ENCODE measurements around the gene ROGDI. TPM values are rescaled to one million over a fixed set of nuclear protein-coding genes. Genes with fewer than 3 reads are reported as not detected.

Gene ROGDI
- total RNA-seq, 3 donors from 2014 or later (not counting 1 experiment from before 2014, with no cell fraction given) = 6.6 to 15.5 (median 7.5) TPM

- H3K36me3 ChIP-seq (ENCODE audit: control insufficient read depth, insufficient read depth, low read length) = no peaks in the 10 kb centered on the region
- DNase-seq (no peak), ATAC-seq (no peak)
- no peaks in the 10 kb centered on the region for H3K9me3 ChIP-seq (ENCODE audit: control insufficient read depth, insufficient read depth, low read length)
- Mint-ChIP-seq H3K4me1 (no peaks in the 10 kb centered on the region), H3K27me3 (ENCODE audit: low read depth in 2 of 2) (no peaks in the 10 kb centered on the region), H3K27ac (no peak overlapping the region), H3K36me3 (no peaks in the 10 kb centered on the region), H3K4me3 (no peak overlapping the region), H3K9me3 (no peaks in the 10 kb centered on the region)
- 84% methylated on average over 12 of the region's 13 CpGs for WGBS (ENCODE audit: insufficient coverage)
- no peak overlapping the region for H3K4me3 ChIP-seq (ENCODE audit: low read length)
- H3K4me1 ChIP-seq (ENCODE audit: control insufficient read depth, insufficient read depth, low read length) = no peaks in the 10 kb centered on the region
- H3K27ac ChIP-seq (ENCODE audit: low read length) = no peak overlapping the region
- intact Hi-C loops (cut with micrococcal nuclease) = no loop called here
- H3K27me3 ChIP-seq (ENCODE audit: control insufficient read depth, insufficient read depth, low read length) = no peaks in the 10 kb centered on the region
- TF ChIP-seq, protein P1, sequence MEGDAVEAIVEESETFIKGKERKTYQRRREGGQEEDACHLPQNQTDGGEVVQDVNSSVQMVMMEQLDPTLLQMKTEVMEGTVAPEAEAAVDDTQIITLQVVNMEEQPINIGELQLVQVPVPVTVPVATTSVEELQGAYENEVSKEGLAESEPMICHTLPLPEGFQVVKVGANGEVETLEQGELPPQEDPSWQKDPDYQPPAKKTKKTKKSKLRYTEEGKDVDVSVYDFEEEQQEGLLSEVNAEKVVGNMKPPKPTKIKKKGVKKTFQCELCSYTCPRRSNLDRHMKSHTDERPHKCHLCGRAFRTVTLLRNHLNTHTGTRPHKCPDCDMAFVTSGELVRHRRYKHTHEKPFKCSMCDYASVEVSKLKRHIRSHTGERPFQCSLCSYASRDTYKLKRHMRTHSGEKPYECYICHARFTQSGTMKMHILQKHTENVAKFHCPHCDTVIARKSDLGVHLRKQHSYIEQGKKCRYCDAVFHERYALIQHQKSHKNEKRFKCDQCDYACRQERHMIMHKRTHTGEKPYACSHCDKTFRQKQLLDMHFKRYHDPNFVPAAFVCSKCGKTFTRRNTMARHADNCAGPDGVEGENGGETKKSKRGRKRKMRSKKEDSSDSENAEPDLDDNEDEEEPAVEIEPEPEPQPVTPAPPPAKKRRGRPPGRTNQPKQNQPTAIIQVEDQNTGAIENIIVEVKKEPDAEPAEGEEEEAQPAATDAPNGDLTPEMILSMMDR (IDR thresholded peaks at IDR 0.05) = no peak
Observed at GRCh38 chr16:4775005-4775404, 27.4 kb downstream of the ROGDI start.

GRCh38 chr16:4772351-4772750, 30.1 kb downstream of the ROGDI start:
- Histone ChIP-seq H3K27me3 (ENCODE audit: control insufficient read depth, insufficient read depth, low read length) (no peaks in the 10 kb centered on the region), H3K4me3 (ENCODE audit: low read length) (no peak overlapping the region), H3K9me3 (ENCODE audit: control insufficient read depth, insufficient read depth, low read length) (no peaks in the 10 kb centered on the region), H3K36me3 (ENCODE audit: control insufficient read depth, insufficient read depth, low read length) (no peaks in the 10 kb centered on the region), H3K4me1 (ENCODE audit: control insufficient read depth, insufficient read depth, low read length) (peaks cover 18% of the 10 kb centered on the region), H3K27ac (ENCODE audit: low read length) (no peak overlapping the region)
- H3K4me1 Mint-ChIP-seq = peaks cover 16 to 19% of the 10 kb centered on the region in 2 donors
- intact Hi-C loops (cut with micrococcal nuclease) = no loop called here
- TF ChIP-seq, protein P1 (IDR thresholded peaks at IDR 0.05) = no peak
- ATAC-seq (no peak), DNase-seq (no peak)
- 90% methylated on average over 5 of the region's 5 CpGs for WGBS (ENCODE audit: insufficient coverage)
- H3K27ac Mint-ChIP-seq = no peak overlapping the region
- no peaks in the 10 kb centered on the region for H3K9me3 Mint-ChIP-seq
- H3K36me3 Mint-ChIP-seq = no peaks in the 10 kb centered on the region
- H3K4me3 Mint-ChIP-seq = no peak overlapping the region
- no peaks in the 10 kb centered on the region for H3K27me3 Mint-ChIP-seq (ENCODE audit: low read depth in 2 of 2)

- H3K27ac Mint-ChIP-seq = no peak overlapping the region
- no peak overlapping the region for H3K4me3 ChIP-seq (ENCODE audit: low read length)
- no peaks in the 10 kb centered on the region for H3K9me3 Mint-ChIP-seq
- no peaks in the 10 kb centered on the region for H3K27me3 Mint-ChIP-seq (ENCODE audit: low read depth in 2 of 2)
- intact Hi-C loops (cut with micrococcal nuclease) = no loop called here
- H3K36me3 Mint-ChIP-seq = no peaks in the 10 kb centered on the region
- no peak for ATAC-seq
- no peaks in the 10 kb centered on the region for H3K9me3 ChIP-seq (ENCODE audit: control insufficient read depth, insufficient read depth, low read length)
- DNase-seq = peak in 1 of 2 donors; percentile 19
- no peaks in the 10 kb centered on the region for H3K36me3 ChIP-seq (ENCODE audit: control insufficient read depth, insufficient read depth, low read length)
- peaks cover 20 to 24% of the 10 kb centered on the region in 2 donors for H3K4me1 Mint-ChIP-seq
- no peak overlapping the region for H3K27ac ChIP-seq (ENCODE audit: low read length)
- no peaks in the 10 kb centered on the region for H3K27me3 ChIP-seq (ENCODE audit: control insufficient read depth, insufficient read depth, low read length)
- peaks cover 22% of the 10 kb centered on the region for H3K4me1 ChIP-seq (ENCODE audit: control insufficient read depth, insufficient read depth, low read length)
- WGBS (ENCODE audit: insufficient coverage) = 62% methylated on average over 2 of the region's 3 CpGs
- TF ChIP-seq, protein P1 (IDR thresholded peaks at IDR 0.05) = no peak
- H3K4me3 Mint-ChIP-seq = no peak overlapping the region
Observed at GRCh38 chr16:4771646-4772045, 30.8 kb downstream of the ROGDI start.

DNA sequence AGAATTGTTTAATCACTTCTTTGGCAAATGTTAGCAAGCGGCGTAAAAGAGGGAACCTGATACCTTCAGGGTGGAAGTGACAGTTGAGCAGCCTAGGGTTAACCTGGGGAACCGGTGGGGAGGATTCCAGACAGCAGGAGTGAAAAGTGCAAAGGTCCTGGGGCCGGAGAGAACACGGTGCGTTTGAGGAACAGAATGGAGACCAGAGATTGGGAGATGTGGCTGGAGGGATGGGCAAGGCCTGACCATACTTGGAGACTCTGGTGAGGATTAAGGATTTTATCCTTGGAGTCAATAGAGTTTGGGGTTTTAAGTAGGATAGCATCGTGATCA, 33.2 kb downstream of the ROGDI start:
- Mint-ChIP-seq H3K27ac (peak overlapping the region; percentile 86 to 88), H3K27me3 (ENCODE audit: low read depth in 2 of 2) (no peaks in the 10 kb centered on the region), H3K4me3 (peak overlapping the region; percentile 51), H3K9me3 (no peaks in the 10 kb centered on the region), H3K4me1 (peaks cover 30 to 34% of the 10 kb centered on the region in 2 donors), H3K36me3 (no peaks in the 10 kb centered on the region)
- no peaks in the 10 kb centered on the region for H3K36me3 ChIP-seq (ENCODE audit: control insufficient read depth, insufficient read depth, low read length)
- TF ChIP-seq, protein P1 (IDR thresholded peaks at IDR 0.05) = no peak
- no peak overlapping the region for H3K4me3 ChIP-seq (ENCODE audit: low read length)
- intact Hi-C loops (cut with micrococcal nuclease) = loop anchor here (2.0 to 5.0 kb wide), 3 partner anchors 34 to 517 kb away; partner anchors contain the start of genes ANKS3, DNAAF8, GLYR1 and UBN1
- 92% methylated on average over 7 of the region's 7 CpGs for WGBS (ENCODE audit: insufficient coverage)
- DNase-seq (no peak), ATAC-seq (no peak)
- no peaks in the 10 kb centered on the region for H3K9me3 ChIP-seq (ENCODE audit: control insufficient read depth, insufficient read depth, low read length)
- H3K27ac ChIP-seq (ENCODE audit: low read length) = no peak overlapping the region
- H3K27me3 ChIP-seq (ENCODE audit: control insufficient read depth, insufficient read depth, low read length) = no peaks in the 10 kb centered on the region
- peaks cover 38% of the 10 kb centered on the region for H3K4me1 ChIP-seq (ENCODE audit: control insufficient read depth, insufficient read depth, low read length)
